DMS53 treated with DMSO at 0.1 percent for 48 hours (cell line): Measurements from ENCODE around the gene PIK3C2B.
"Not testable (repeated sequence)": the region's sequence is repeated elsewhere in the genome, so short reads cannot be mapped to it uniquely, and the experiment has no call there.

Experiments used
- DNase-seq: peaks from one replicate; lab custom pipeline; 2025; ENCODE audit not compliant: unreplicated experiment; lab: John Stamatoyannopoulos, UW

The PIK3C2B gene

GRCh38 chr1:204506969-204507316, 12.3 kb upstream of the PIK3C2B start:
- peak; percentile 93 for DNase-seq

- peak; percentile 93 for DNase-seq
These were observed 11.8 kb upstream of the PIK3C2B start for GRCh38 chr1:204506201-204506968.

GRCh38 chr1:204505674-204506200, 11.1 kb upstream of the PIK3C2B start:
- peak; percentile 43 for DNase-seq

- peak; percentile 66 for DNase-seq
These were observed 9.4 kb upstream of the PIK3C2B start for GRCh38 chr1:204503913-204504519.

- DNase-seq = peak; percentile 74
These were observed 8.7 kb upstream of the PIK3C2B start for GRCh38 chr1:204503122-204503912.

GRCh38 chr1:204502241-204502640, 7.6 kb upstream of the PIK3C2B start:
- DNase-seq = no peak

GRCh38 chr1:204499511-204500468, 5.2 kb upstream of the PIK3C2B start:
- no peak for DNase-seq

- DNase-seq = no peak
These were observed 4.4 kb upstream of the PIK3C2B start for GRCh38 chr1:204498981-204499380.

GRCh38 chr1:204495777-204496176, 1.2 kb upstream of the PIK3C2B start:
- DNase-seq = peak; percentile 35

GRCh38 chr1:204495078-204495753, 611 bp upstream of the PIK3C2B start:
- DNase-seq = peak; percentile 37

GRCh38 chr1:204493984-204494280, 673 bp downstream of the PIK3C2B start:
- no peak for DNase-seq

- peak; percentile 66 for DNase-seq
These were observed 1.2 kb downstream of the PIK3C2B start for GRCh38 chr1:204493145-204493983.

GRCh38 chr1:204491655-204492054, 3.0 kb downstream of the PIK3C2B start:
- no peak for DNase-seq

- DNase-seq = no peak
These were observed 7.4 kb downstream of the PIK3C2B start for GRCh38 chr1:204487256-204487615.

GRCh38 chr1:204486513-204487255, 7.9 kb downstream of the PIK3C2B start:
- not testable (repeated sequence) for DNase-seq

- DNase-seq = no peak
These were observed 10.8 kb downstream of the PIK3C2B start for GRCh38 chr1:204483791-204484190.

GRCh38 chr1:204480515-204480914, 14.1 kb downstream of the PIK3C2B start:
- DNase-seq = no peak

- no peak for DNase-seq
These were observed 15.0 kb downstream of the PIK3C2B start for GRCh38 chr1:204479387-204480136.
